CD4-positive, alpha-beta T cell treated with Interleukin-21 for 1 hour (primary cell): ENCODE measurements around the gene CLCN7.
"Not testable (repeated sequence)": the region's sequence is repeated elsewhere in the genome, so short reads cannot be mapped to it uniquely, and the experiment has no call there.

Experiments
- DNase-seq: peaks from one replicate; pipeline ENCODE4 v3.0.0-alpha.2; 2020

Gene CLCN7

GRCh38 chr16:1485847-1486496 is 11.1 kb upstream of the CLCN7 start:
- DNase-seq: no peak

- DNase-seq: no peak
These were observed 7.3 kb upstream of the CLCN7 start for GRCh38 chr16:1481906-1482835.

- DNase-seq: not testable (repeated sequence)
These were observed 4.1 kb upstream of the CLCN7 start for GRCh38 chr16:1478937-1479336.

GRCh38 chr16:1477033-1477432 is 2.2 kb upstream of the CLCN7 start:
- no peak for DNase-seq

GRCh38 chr16:1475552-1476114 is 805 bp upstream of the CLCN7 start:
- DNase-seq: no peak

- no peak for DNase-seq
These were observed 589 bp downstream of the CLCN7 start for GRCh38 chr16:1474082-1474795.

- no peak for DNase-seq
These were observed 1.9 kb downstream of the CLCN7 start for GRCh38 chr16:1472974-1473373.

- DNase-seq: no peak
These were observed 3.1 kb downstream of the CLCN7 start for GRCh38 chr16:1471569-1472194.

GRCh38 chr16:1470481-1471251 is 4.2 kb downstream of the CLCN7 start:
- peak; percentile 3 for DNase-seq

GRCh38 chr16:1469693-1470201 is 5.1 kb downstream of the CLCN7 start:
- no peak for DNase-seq

GRCh38 chr16:1469141-1469540 is 5.7 kb downstream of the CLCN7 start:
- not testable (repeated sequence) for DNase-seq

GRCh38 chr16:1468426-1468810 is 6.4 kb downstream of the CLCN7 start:
- no peak for DNase-seq

GRCh38 chr16:1466968-1467521 is 7.8 kb downstream of the CLCN7 start:
- DNase-seq: no peak

- no peak for DNase-seq
These were observed 8.8 kb downstream of the CLCN7 start for GRCh38 chr16:1466054-1466453.

GRCh38 chr16:1465567-1465915 is 9.3 kb downstream of the CLCN7 start:
- DNase-seq: no peak

GRCh38 chr16:1464894-1465566 is 9.8 kb downstream of the CLCN7 start:
- DNase-seq: no peak

- DNase-seq: no peak
These were observed 10.5 kb downstream of the CLCN7 start for GRCh38 chr16:1464196-1464893.

GRCh38 chr16:1461146-1461545 is 13.7 kb downstream of the CLCN7 start:
- no peak for DNase-seq

- DNase-seq: no peak
These were observed 14.2 kb downstream of the CLCN7 start for GRCh38 chr16:1460602-1461138.

- DNase-seq: no peak
These were observed 14.9 kb downstream of the CLCN7 start for GRCh38 chr16:1459967-1460366.
